Stimulated activated CD4-positive, alpha-beta T cell treated with anti-CD3 and anti-CD28 coated beads, TNF-alpha, amount 100 ng/mL, for 4 hours (primary cell): ENCODE measurements around the gene TMEM181.
"Not testable (repeated sequence)": the region's sequence is repeated elsewhere in the genome, so short reads cannot be mapped to it uniquely, and the experiment has no call there.

ENCODE experiments used
- DNase-seq, 3 experiments: peaks; one replicate each; pipeline ENCODE4 v3.0.0-alpha.2; 2020; ENCODE audit warnings: low read depth in 3 of 3

TMEM181 gene

GRCh38 chr6:158559895-158560835 is at the start of gene TMEM181:
Gene TMEM181, plus strand, starts transcription at chr6:158560091. Its CDS starts 134 bp downstream, at chr6:158560225.
- peak; percentile 70 to 82 (median 75) for DNase-seq

- DNase-seq: no peak
Observed at GRCh38 chr6:158512809-158513208, 47.1 kb upstream of the TMEM181 start.

GRCh38 chr6:158514176-158514575 is 45.7 kb upstream of the TMEM181 start:
- no peak for DNase-seq

GRCh38 chr6:158514991-158515390 is 44.9 kb upstream of the TMEM181 start:
- no peak for DNase-seq

GRCh38 chr6:158516098-158516497 is 43.8 kb upstream of the TMEM181 start:
- no peak for DNase-seq

GRCh38 chr6:158517038-158517437 is 42.9 kb upstream of the TMEM181 start:
- no peak for DNase-seq

GRCh38 chr6:158517581-158517980 is 42.3 kb upstream of the TMEM181 start:
- no peak for DNase-seq

GRCh38 chr6:158518191-158519127 is 41.4 kb upstream of the TMEM181 start:
- DNase-seq: peak in 2 of 3 experiments; percentile 13 to 29

- DNase-seq: no peak
Observed at GRCh38 chr6:158519300-158519699, 40.6 kb upstream of the TMEM181 start.

GRCh38 chr6:158519761-158520160 is 40.1 kb upstream of the TMEM181 start:
- DNase-seq: no peak

GRCh38 chr6:158520975-158521374 is 38.9 kb upstream of the TMEM181 start:
- not testable (repeated sequence) for DNase-seq

GRCh38 chr6:158521759-158522158 is 38.1 kb upstream of the TMEM181 start:
- DNase-seq: no peak

- DNase-seq: no peak
Observed at GRCh38 chr6:158522616-158523015, 37.3 kb upstream of the TMEM181 start.

- DNase-seq: no peak
Observed at GRCh38 chr6:158524311-158524710, 35.6 kb upstream of the TMEM181 start.

GRCh38 chr6:158527858-158528257 is 32.0 kb upstream of the TMEM181 start:
- not testable (repeated sequence) for DNase-seq

- DNase-seq: no peak
Observed at GRCh38 chr6:158528826-158529225, 31.1 kb upstream of the TMEM181 start.

- no peak for DNase-seq
Observed at GRCh38 chr6:158529629-158530028, 30.3 kb upstream of the TMEM181 start.

GRCh38 chr6:158531566-158531965 is 28.3 kb upstream of the TMEM181 start:
- DNase-seq: no peak

GRCh38 chr6:158531970-158532369 is 27.9 kb upstream of the TMEM181 start:
- DNase-seq: no peak

- DNase-seq: peak in 2 of 3 experiments; percentile 20 to 32
Observed at GRCh38 chr6:158536084-158536890, 23.6 kb upstream of the TMEM181 start.
